Activated CD8-positive, alpha-beta memory T cell treated with anti-CD3 and anti-CD28 coated beads for 4 hours (primary cell): ENCODE results near the gene DRD5.
"Not testable (repeated sequence)": the region's sequence is repeated elsewhere in the genome, so short reads cannot be mapped to it uniquely, and the experiment has no call there.

Experiments
- DNase-seq, 2 donors: peaks; one replicate each; pipeline ENCODE4 v3.0.0-alpha.2; 2020; ENCODE audit warnings: low read depth in 2 of 2

Gene DRD5

DNA sequence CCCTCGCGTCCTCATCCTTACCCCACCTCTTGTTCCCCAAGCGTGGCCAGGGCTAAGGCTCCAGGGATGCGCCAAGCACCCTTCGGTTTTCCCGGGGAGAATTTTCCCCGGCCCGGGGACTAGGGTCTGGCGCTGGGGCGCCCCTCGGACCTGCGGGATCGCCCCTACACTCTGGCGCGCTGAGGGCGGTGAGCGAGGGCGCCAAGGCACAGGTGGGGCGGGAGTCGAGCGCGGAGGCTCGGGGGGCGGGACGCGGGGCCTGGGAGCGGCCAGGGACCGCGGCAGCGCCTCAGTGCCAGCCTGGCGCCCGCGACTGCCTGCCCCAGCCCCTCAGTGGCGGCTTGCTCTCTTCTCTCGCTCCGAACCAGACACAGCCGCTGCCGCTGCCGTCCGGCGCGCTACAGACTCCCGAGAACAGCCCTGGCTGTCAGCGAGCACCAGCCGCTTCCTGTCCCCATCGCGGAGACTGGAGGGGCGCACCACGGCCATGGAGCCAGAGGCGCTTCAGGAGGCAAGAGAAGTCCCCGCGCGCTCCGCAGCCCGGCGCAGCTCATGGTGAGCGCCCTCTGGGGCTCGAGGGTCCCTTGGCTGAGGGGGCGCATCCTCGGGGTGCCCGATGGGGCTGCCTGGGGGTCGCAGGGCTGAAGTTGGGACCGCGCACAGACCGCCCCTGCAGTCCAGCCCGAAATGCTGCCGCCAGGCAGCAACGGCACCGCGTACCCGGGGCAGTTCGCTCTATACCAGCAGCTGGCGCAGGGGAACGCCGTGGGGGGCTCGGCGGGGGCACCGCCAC is at the start of gene DRD5:
DRD5 (plus strand) TSS at position 292 of the 793 bp plus-strand sequence; CDS start at position 688, 396 bp downstream.
- no peak for DNase-seq

DNA sequence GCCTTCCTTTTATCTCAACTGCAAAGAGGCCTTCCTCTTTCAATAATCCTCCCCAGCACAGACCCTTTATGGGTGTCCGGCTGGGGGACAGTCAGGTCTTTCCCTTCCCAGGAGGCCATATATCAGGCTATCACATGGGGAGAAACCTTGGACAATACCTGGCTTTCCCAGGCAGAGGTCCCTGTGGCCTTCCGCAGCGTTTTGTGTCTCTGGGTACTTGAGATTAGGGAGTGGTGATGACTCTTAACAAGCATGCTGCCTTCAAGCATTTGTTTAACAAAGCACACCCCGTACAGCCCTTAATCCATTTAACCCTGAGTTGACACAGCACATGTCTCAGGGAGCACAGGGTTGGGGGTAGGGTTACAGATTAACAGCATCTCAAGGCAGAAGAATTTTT is 49.2 kb upstream of the DRD5 start:
- DNase-seq: not testable (repeated sequence)

DNA sequence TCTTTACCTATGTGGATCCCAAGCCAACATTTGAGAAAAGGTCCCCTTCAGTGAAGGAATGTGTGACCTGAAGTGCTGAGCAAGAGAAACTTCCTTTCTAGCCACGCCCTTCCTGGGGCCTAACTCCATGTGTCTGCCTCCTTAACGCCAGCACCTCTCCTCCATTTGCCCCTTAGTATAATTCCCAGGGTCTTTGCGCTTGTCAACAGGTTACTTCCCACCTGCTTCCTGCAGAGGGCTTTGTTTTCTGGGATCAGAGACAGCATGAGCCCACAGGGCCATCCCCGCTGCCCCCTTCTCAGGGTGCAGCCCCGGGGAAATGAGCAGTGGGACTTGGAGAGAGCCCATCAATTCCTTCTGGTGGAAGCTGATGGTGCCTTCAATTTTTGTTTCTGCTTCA is 45.9 kb upstream of the DRD5 start:
- DNase-seq: no peak

DNA sequence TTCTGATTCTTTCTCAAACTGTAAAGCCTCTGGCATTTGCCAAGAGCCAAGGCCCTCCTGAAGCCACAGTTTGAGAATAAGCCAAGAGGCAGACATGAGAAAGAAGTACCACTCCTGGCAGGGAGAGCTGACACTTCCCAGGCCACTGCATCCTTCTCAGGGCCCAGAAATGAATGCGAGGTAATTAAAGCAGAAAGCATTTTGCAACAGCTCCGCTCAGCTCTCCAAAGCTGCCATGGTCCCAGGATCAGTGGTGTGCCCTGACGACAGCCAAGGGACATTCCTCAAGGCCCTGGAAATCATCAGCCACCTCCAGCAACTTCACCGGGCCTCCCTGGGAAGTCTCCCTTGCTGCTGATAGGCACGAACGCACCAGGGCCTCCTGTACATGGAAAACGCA is 44.2 kb upstream of the DRD5 start:
- not testable (repeated sequence) for DNase-seq

DNA sequence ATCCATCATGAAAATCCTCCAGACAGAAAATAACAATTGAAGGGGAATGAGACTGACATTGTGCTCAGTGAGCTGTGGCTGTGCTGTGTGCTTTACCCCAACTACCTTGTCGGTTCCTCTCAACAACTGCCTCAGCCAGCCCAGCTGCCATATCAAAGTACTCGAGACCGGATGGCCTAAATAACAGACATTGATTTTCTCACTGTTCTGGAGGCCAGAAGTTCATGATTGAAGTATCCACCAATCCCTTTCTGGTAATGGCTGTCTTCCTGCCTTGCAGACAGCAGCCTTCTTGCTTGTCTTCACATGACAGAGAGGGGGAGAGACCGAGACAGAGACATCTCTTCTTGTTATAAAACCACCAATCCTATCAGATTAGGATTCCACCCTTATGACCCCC is 37.6 kb upstream of the DRD5 start:
- not testable (repeated sequence) for DNase-seq

DNA sequence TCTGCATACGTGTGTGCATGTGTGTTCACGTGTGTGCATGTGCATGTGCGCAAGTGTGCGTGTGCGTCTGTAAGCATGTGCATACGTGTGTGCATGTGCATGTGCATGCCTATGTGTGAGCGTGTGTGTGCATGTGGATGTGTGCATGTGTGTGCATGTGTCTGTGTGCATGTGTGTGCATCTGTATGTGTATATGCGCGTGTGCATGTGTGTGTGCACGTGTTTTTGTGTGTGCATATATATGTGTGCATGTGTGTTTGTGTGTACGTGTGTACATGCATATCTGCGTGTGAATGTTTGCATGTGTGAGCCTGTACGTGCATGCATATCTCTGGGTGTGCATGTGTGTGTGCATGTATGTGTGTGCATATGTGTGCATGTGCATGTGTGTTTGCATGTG is 35.7 kb upstream of the DRD5 start:
- no peak for DNase-seq

DNA sequence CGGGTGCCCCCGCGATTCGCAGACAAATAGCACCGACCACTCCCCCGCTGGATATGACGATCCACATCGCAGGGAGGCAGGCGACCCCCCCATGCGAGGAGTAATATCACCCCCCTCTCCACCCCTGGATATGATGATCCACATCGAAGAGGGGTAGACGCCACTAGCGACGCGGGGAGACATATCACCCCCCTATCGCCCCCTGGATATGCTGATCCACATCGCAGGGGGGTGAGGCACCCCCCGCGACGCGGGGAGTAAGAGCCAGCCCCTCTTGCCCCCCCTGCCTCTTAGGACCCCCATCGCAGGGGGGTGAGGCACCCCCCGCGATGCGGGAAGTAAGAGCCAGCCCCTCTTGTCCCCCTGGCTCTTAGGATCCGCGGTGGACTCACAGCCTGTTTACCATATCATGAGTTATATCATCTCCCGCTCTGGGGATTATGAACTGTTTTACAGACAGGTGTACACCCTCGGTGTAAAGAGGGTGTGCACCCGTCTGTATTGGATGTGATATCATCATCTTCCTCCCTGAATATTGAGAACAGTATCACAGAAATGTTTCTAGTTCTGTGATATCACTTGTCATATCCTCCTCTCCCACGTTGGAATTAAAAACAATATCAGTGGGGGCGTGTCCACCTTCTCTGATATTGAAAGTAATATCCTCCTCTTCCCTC is 22.7 kb upstream of the DRD5 start:
- DNase-seq: no peak

DNA sequence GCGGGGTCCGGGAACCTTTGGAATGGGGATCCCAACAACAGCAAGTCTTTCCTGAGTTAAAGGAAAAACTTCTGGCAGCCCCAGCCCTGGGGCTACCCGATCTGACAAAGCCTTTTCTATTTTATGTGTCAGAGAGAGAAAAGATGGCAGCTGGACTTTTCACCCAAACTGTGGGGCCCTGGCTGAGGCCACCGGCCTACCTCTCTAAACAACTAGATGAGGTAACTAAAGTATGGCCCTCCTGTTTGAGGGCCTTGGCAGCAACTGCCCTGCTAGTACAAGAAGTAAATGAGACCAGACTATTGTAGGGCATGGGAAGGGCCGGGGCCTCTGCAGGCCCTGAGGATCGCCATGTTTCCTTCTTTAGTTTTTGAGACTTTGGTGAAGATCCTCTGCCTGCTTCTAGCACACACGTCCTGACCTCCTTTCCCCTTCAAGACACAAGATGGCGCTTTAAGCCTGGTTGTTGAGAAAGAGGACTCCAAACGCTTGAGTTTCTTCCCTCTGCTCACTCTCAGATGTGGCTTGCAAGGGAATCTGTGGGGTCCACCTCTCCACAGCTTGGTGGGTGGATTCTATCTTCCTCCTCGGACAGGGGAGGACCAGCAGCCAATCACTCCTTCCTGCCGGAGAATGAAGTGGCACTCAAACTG is 18.5 kb upstream of the DRD5 start:
- no peak for DNase-seq

DNA sequence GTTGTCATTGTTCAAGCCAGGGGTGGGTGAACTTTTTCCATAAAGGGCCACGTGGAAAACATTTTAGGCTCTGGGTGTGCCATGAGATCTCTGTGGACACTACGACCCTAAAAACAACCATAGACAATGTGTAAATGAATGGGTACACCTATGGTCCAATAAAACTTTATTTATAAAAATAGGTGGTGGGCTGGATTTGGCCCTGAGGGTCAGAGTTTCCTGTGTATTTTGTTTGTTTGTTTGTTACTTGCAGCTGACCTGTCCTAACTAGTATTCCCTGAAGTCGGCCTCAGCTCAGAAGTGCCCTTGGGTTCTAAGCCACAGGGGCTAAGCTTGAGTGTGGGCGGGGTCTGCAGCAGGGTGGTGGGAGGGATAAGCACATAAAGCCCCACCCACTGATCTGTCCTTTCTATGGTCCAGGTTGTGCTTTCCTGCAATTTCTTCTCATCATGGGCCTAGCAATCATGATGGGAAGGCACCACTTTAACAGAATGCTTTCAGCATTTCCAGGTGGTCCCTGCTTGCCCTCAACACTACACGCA is 17.2 kb upstream of the DRD5 start:
- DNase-seq: no peak

DNA sequence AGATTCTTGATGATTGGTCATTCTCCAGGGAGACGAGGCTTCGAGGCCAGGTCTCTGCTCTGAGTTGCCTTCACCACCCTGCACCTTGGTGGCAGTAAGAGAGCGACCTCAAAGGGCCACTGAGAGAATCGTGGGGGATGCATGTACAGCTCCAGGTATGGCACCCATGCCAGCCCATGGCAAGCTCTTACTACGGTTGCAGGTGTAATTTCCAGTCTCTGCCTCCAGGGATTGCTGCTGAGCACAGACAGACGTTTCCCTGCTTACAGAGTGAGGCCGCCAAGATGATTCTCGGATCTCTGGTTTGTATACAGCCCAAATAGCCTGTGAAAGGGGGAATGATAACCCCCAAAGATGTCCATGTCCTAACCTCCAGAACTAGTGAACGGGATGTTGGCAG is 16.3 kb upstream of the DRD5 start:
- DNase-seq: no peak

DNA sequence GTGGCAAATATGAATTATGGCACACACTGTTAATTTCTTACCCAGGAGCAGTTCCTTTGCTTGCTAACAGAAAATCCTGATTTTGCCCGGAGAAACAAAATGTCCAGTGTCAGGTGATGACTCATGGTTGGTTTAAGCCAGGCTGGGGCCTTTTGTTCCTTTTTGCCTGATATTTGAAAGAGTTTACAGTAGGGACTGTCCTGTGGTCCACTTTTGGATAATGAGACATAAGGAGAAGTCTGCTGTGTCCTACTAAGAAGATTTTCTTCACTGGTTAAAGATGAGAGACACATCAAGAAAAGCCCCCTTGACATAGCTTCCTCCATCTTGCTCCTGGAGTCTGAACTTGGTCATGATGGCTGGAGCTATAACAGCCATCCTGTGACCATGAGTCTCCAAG is 12.1 kb upstream of the DRD5 start:
- no peak for DNase-seq

DNA sequence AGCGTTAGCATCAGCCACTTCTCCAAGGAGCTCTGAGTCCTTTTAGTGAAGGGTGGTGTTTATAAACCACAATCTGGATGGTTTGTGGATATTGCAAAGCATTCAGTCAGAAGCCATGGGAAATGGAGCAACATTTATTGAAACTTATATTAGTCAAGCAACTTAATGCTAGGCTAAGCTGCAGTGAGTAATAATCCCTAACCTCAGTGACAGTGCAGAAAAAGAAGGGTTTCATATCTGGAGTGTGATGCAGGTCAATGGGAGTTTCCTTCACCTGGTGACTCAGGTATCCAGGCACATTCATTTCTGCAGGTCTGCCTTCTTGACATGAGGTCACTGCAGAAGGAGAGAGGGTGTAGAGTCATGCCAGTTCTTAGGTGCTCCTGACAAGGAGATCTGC is 10.4 kb upstream of the DRD5 start:
- no peak for DNase-seq

DNA sequence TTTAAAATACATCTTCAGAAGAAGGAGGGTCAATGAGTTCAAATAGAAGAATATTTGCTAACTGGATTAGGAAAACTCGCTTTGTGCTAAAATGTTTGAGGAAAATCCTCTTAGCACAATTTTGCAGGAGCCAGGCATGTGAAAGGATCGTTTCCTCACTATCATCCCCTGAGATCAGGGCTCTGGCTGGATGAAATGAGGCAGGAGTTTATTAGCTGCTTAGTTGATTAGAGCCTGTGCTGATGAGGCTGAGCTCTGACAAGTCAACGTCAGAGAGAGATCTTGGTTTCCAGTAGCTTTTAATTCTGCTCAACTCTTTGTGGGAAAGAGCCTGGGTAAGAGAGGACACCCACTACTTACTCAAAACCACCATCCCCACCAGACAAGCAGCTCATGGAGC is 8.0 kb upstream of the DRD5 start:
- no peak for DNase-seq

DNA sequence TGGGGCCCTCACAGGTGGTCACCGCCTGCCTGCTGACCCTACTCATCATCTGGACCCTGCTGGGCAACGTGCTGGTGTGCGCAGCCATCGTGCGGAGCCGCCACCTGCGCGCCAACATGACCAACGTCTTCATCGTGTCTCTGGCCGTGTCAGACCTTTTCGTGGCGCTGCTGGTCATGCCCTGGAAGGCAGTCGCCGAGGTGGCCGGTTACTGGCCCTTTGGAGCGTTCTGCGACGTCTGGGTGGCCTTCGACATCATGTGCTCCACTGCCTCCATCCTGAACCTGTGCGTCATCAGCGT is 652 bp downstream of the DRD5 start:
- no peak for DNase-seq

DNA sequence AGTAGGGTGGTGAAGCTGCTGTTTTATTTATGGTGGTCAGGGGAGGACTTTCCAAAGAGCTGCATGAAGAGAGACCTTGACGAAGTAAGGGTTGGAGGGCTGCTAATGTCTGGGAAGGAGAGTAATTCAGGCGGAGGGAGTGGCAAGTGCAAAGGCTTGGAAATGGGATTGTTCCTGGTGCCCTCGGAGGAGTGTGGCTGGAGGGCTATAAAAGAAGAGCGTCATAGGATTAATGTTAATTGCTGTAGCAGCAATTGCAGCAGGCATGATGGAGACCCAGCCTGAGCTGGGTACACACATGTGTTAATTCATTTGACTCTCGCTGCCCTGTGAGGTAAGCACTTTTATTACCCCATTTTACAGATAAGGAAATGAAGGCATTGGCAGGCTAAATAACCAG is 4.5 kb downstream of the DRD5 start:
- DNase-seq: not testable (repeated sequence)

DNA sequence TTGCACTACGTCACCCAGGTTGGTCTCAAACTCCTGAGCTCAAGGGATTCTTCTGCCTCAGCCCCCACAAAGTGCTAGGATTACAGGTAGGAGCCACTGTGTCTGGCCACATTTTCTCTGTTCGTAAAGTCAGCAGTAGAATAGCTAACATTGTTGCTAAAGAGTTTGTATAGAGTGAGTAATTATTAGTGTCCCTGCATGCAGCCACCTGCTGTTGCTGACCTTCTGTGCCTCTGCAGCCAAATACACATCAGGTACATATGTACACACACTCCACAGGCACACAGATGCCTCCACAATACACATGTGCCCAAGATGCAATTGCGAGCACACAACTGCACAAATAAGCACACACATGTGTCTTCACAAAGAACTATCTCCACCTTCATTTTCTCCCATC is 10.9 kb downstream of the DRD5 start:
- no peak for DNase-seq

DNA sequence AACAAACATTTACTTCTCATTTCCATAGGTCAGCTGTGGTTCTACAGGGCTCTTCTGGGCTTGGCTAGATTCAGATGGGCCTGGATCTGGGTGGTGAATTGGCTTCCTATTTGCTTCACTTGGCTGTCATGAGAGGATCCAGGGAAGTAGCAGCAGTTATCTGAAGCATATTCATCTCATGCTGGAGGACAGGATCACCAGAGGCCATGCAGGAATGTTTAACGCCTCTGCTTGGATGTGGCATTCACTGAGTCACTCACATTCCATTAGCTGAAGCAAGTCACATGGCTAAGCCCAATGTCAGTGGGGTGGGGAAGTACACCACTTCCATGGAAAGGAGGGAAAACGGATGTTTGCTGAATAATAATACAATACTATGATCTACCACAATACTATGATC is 15.2 kb downstream of the DRD5 start:
- not testable (repeated sequence) for DNase-seq

DNA sequence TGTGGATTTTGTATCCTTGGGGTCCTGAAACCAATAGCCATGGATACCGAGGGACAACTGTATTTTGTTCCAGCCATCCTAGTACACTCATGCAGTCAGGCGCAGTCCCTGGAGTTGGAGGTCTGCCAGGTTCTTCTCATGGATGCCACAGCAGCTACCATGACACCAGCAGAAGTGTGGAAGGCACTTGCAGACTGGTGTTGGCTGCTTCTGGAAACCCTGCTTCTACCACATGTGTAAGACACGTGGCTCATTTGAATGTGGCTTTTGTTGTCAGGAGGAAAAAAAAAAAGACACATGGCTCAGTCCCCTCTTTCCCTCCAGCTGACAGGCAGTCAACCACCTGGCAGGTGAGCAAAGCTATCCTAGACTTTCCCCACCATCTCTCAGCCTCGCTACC is 19.4 kb downstream of the DRD5 start:
- no peak for DNase-seq

DNA sequence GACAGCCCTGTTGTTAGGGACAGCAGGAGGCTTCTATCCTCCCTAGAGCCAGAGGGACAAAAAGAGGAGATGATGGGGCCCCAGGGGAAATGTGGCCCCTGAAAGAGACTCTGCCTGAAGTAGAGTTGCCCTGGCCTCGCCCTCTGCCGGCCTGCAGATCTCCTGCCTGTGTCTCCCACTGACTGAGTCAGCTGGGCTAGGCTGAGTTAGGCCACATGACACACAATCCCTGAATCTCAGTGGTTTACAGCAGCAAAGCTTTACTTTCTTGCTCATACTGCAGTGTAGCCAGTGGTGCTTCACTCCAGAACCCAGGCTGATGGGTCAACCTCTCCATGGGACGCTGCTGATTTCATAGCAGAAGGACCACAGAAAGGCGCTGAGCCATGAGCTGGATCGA is 23.5 kb downstream of the DRD5 start:
- no peak for DNase-seq

DNA sequence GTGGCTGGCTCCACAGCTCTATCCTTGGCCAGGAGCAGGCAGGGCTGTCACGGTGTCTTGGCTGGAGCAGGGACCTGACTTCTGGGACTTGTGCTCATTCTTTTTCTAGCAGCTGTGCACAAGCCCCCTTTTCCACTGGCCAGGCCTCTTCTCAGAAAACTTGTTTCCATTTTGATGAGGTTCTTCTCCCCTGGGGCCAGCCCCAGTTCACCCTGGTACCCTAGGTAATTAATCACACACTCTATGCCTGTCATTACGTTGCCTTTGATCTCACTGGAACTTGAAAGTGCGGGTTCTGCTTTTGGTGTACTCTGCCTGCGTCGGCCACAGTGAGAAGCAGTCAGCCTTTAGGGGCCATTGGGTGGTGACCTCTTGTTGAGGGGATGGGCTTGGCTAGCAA is 26.6 kb downstream of the DRD5 start:
- DNase-seq: no peak

DNA sequence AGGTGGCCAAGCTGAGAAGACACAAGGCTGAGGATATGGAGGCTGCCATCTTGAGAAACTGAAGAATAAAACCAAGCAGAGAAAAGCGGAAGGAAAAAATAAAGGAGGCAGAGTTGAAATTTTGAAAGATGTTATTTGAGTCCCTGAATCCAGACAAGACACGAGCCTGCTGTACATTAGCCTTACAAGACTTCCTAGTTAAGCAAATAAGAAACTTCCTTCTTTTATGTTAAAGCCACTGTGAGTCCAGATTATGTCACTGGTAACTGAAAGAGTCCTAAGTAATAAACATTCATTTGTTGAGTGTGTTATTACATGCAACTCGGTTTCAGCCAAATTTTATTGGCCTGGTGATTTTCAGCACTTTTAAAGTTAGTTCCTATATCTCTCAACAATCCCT is 30.4 kb downstream of the DRD5 start:
- no peak for DNase-seq

DNA sequence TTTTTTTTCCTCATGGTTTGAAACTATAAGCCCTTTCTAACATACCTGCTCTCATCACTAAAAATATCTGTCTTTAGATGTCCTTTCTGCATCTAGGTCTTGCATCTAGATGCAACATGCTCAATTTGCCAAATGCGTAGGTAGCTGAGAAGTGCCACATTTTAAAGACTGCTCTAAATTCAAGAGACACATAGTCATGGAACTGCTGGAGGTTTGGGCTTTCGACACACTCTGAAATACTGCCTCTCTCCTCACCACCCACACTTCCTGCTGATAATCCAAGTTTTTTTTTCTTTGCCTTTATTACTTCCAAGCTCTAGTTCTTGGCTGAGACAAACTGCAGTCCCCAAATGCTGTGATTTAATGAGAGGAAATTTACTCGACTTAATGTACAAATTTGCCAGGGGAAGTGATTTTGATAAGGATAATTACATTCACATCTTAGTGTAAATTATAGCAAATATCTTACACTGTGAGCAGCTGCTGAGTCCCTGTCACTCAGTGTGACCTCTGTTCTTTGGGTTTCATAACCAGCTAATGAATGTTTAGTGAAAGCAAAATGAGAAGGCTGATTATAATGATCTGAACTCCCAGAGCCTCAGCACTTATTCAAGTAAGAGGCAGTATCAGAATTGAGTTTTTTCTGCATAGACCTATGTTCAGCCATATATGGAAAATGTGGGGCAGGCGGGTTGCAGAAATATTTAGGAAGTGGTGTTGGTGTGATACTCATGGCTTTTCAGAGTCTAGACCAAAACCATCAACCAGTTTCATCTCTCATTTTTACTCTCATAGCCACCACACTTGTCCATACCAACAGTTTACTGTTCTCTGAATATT is 31.3 kb downstream of the DRD5 start:
- no peak for DNase-seq
